Stomach (tissue), 9 donors: Measurements from ENCODE around the gene PCGF2. TPM values are rescaled to one million over a fixed set of nuclear protein-coding genes. Genes with fewer than 3 reads are reported as not detected.

ENCODE experiments used
- DNase-seq, 2 donors: peaks; one replicate each; pipeline versions ENCODE4 v3.0.0 to v3.0.0-alpha.2; 2013 to 2019
- H3K27ac ChIP-seq, 5 donors: fragments of 200-600 bp in 4 of 5; sonication (generic) in 4 of 5; one replicate each; pipeline ENCODE4 v1.5.1; 2013 to 2019; ENCODE audit warnings: mild to moderate bottlenecking in 1 of 5, moderate library complexity in 1 of 5
- H3K27me3 ChIP-seq, 3 donors: fragments of 200-600 bp; sonication (generic); one replicate each; pipeline ENCODE4 v1.5.1; 2017 to 2019; ENCODE audit warnings: mixed run types in 1 of 3
- H3K36me3 ChIP-seq, 4 donors: fragments of 200-600 bp; sonication (generic); 1 replicate in 3 of 4; 2 replicates in 1 of 4; pipeline ENCODE4 v1.5.1; 2016 to 2019
- H3K4me1 ChIP-seq, 4 donors: fragments of 200-600 bp; sonication (generic); one replicate each; pipeline ENCODE4 v1.5.1; 2016 to 2019
- H3K4me3 ChIP-seq, 4 donors: fragments of 200-600 bp; sonication (generic) in 3 of 4; one replicate each; pipeline ENCODE4 v1.5.1; 2016 to 2019; ENCODE audit warnings: mild to moderate bottlenecking in 1 of 4
- H3K9me3 ChIP-seq, 4 donors: fragments of 200-600 bp; sonication (generic); one replicate each; pipeline ENCODE4 v1.5.1; 2016 to 2019
- EP300 ChIP-seq: sonication (generic); formaldehyde crosslinking; IDR thresholded peaks from one replicate; pipeline ENCODE4 v1.6.1; 2017; ENCODE audit warnings: antibody characterized with exemption
- POLR2A ChIP-seq, 4 donors: fragments of 450-650 bp; IDR thresholded peaks; one replicate each; pipeline ENCODE4 v1.6.1; 2016; ENCODE audit warnings: antibody characterized with exemption in 4 of 4, control low read depth in 2 of 4, mild to moderate bottlenecking in 1 of 4, moderate library complexity in 1 of 4
- POLR2AphosphoS5 ChIP-seq, 3 donors: sonication (generic); formaldehyde crosslinking; IDR thresholded peaks; one replicate each; pipeline ENCODE4 v1.6.1; 2016; ENCODE audit warnings: antibody characterized with exemption in 3 of 3
- WGBS, 5 donors: extraction: QIAGEN DNeasy Blood & Tissue Kit in 3 of 5; methylation state at CpG; one replicate each; pipeline versions ENCODE4 v1.1.5 to v1.1.7; 2013 to 2018; 5-methylcytosine and 5-hydroxymethylcytosine counted together
- intact Hi-C: fragments of 100-400 bp; cut with DNase I; formaldehyde crosslinking; loops from one replicate; pipeline ENCODE4 v1.15.1; 2023; ENCODE audit warnings: low total_unique reads
- polyA plus RNA-seq, 3 donors: library from polyadenylated mRNA; stranded (reverse); fragments of 200-250 nt; gene quantifications; one replicate each; pipeline ENCODE4 v1.2.3, GENCODE V29; 2013
- total RNA-seq, 5 donors: library from RNA; depleted of rRNA; stranded (reverse); fragments of >200 nt; gene quantifications; one replicate each; pipeline versions ENCODE4 v1.1.0 to v1.2.3, GENCODE V29; 2014 to 2016
- TF ChIP-seq, protein P1 (sequence below), 7 experiments: fragments of 450-650 bp in 4 of 7; fragments of 200-600 bp in 3 of 7; sonication (generic) in 3 of 7; IDR thresholded peaks; one replicate each; pipeline ENCODE4 v1.5.1; 2016 to 2019; ENCODE audit warnings: antibody characterized with exemption in 7 of 7, control low read depth in 2 of 7, mild to moderate bottlenecking in 1 of 7
- donor health status: healthy with polysubstance abuse.
- donor health status: Bipolar disorder and iron deficiency.
- donor health status: healthy.

PCGF2 gene
- total and polyA plus RNA-seq, 8 donors = 5.8 to 62.8 (median 27.6) TPM

GRCh38 chr17:38719943-38720641, 28.0 kb downstream of the PCGF2 start:
- WGBS, 5 donors = 67 to 77% (median 71%) methylated on average over 26 to 39 of the region's 39 CpGs
- Histone ChIP-seq H3K27me3 (no peaks in the 10 kb centered on the region), H3K4me3 (no peak overlapping the region), H3K36me3 (peaks cover 56 to 100% (median 93%) of the 10 kb centered on the region in 4 donors), H3K9me3 (no peaks in the 10 kb centered on the region), H3K4me1 (peaks cover 13 to 40% (median 25%) of the 10 kb centered on the region in 4 donors), H3K27ac (no peak overlapping the region)
- DNase-seq = no peak
- intact Hi-C loops = no loop called here
- TF ChIP-seq, protein P1, sequence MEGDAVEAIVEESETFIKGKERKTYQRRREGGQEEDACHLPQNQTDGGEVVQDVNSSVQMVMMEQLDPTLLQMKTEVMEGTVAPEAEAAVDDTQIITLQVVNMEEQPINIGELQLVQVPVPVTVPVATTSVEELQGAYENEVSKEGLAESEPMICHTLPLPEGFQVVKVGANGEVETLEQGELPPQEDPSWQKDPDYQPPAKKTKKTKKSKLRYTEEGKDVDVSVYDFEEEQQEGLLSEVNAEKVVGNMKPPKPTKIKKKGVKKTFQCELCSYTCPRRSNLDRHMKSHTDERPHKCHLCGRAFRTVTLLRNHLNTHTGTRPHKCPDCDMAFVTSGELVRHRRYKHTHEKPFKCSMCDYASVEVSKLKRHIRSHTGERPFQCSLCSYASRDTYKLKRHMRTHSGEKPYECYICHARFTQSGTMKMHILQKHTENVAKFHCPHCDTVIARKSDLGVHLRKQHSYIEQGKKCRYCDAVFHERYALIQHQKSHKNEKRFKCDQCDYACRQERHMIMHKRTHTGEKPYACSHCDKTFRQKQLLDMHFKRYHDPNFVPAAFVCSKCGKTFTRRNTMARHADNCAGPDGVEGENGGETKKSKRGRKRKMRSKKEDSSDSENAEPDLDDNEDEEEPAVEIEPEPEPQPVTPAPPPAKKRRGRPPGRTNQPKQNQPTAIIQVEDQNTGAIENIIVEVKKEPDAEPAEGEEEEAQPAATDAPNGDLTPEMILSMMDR (IDR thresholded peaks at IDR 0.05) = no peak
- no peak for TF ChIP-seq POLR2AphosphoS5 (IDR thresholded peaks at IDR 0.05)
- no peak for TF ChIP-seq EP300
- no peak for TF ChIP-seq POLR2A (IDR thresholded peaks at IDR 0.05)

DNA sequence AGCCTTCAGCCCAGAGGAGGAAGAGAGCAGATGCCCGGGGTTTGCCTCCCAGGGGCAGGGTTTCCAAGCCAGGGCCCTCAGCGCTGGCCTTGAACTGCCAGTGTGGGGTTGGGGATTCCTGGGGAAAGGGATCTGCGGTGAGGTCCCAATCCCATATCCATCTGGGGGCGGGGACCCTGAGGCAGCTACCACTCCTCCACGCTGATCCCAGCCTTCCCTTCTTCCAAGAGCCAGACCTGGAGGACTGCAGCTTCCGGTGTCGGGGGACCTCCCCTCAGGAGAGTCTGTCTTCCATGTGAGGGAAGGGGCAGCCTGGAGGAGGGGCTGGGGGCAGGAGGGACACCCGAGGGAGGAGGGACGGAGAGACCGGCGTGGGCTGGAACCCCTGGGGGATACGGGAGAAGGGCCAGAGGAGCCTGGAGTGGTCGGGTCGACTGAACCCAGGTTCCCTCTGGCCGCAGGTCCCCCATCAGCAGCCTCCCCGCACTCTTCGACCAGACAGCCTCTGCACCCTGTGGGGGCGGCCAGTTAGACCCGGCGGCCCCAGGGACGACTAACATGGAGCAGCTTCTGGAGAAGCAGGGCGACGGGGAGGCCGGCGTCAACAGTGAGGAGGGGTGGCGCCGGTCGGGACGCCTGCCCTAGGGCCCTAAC, 28.7 kb downstream of the PCGF2 start:
- TF ChIP-seq EP300 (no peak), POLR2A (IDR thresholded peaks at IDR 0.05) (no peak), POLR2AphosphoS5 (IDR thresholded peaks at IDR 0.05) (no peak)
- TF ChIP-seq, protein P1 (IDR thresholded peaks at IDR 0.05) = no peak
- WGBS, 5 donors = 84 to 94% (median 91%) methylated on average over 26 to 29 of the region's 29 CpGs
- Histone ChIP-seq H3K36me3 (peaks cover 58 to 100% (median 94%) of the 10 kb centered on the region in 4 donors), H3K9me3 (no peaks in the 10 kb centered on the region), H3K4me3 (no peak overlapping the region), H3K27me3 (no peaks in the 10 kb centered on the region), H3K4me1 (peaks cover 6 to 35% (median 18%) of the 10 kb centered on the region in 4 donors), H3K27ac (peak overlapping the region in 2 of 5 donors; percentile 3 to 37)
- intact Hi-C loops = no loop called here
- no peak for DNase-seq

DNA sequence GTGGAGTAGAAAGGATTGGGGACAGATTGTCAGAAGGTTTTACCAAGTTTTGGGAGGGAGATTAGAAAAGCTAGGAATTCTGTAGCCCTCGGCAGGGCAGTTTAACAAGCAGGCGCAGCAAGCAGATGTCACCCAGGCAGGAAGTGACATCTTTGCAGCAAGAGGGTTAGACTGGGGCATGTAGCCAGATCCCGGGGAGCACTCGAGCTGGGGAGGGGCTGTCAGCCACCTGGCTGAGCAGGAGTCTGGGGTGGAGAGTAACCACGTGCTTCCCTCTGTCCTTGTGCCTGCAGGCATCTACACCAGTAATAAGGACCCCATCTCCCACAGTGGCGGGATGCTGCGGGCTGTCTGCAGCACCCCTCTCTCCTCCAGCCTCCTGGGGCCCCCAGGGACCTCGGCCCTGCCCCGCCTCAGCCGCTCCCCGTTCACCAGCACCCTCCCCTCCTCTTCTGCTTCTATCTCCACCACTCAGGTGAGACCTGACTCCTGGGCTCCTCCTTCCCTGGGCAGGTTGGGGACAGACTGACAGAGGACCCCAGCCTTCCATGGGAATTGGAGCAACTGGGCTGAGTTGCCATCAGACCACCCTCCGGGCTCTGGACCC, 30.9 kb downstream of the PCGF2 start:
- intact Hi-C loops = no loop called here
- no peak overlapping the region for H3K27ac ChIP-seq
- no peak for DNase-seq
- peaks cover 72 to 100% (median 100%) of the 10 kb centered on the region in 4 donors for H3K36me3 ChIP-seq
- no peak overlapping the region for H3K4me3 ChIP-seq
- no peaks in the 10 kb centered on the region for H3K9me3 ChIP-seq
- H3K27me3 ChIP-seq = no peaks in the 10 kb centered on the region
- 73 to 91% (median 80%) methylated on average over 10 to 12 of the region's 12 CpGs for WGBS, 5 donors
- peaks cover 0 to 28% (median 12%) of the 10 kb centered on the region in 4 donors for H3K4me1 ChIP-seq
- TF ChIP-seq POLR2AphosphoS5 (IDR thresholded peaks at IDR 0.05) = no peak
- TF ChIP-seq, protein P1 (IDR thresholded peaks at IDR 0.05) = no peak
- TF ChIP-seq POLR2A (IDR thresholded peaks at IDR 0.05) = no peak
- no peak for TF ChIP-seq EP300

GRCh38 chr17:38716368-38717005, 31.6 kb downstream of the PCGF2 start:
- Histone ChIP-seq H3K4me3 (no peak overlapping the region), H3K9me3 (no peaks in the 10 kb centered on the region), H3K27ac (no peak overlapping the region), H3K36me3 (peaks cover 72 to 100% (median 100%) of the 10 kb centered on the region in 4 donors), H3K4me1 (peaks cover 0 to 33% (median 12%) of the 10 kb centered on the region in 4 donors), H3K27me3 (no peaks in the 10 kb centered on the region)
- DNase-seq = no peak
- intact Hi-C loops = no loop called here
- WGBS, 5 donors = 89 to 97% (median 92%) methylated on average over 15 to 18 of the region's 18 CpGs
- TF ChIP-seq EP300 = no peak
- TF ChIP-seq POLR2A (IDR thresholded peaks at IDR 0.05) = no peak
- TF ChIP-seq, protein P1 (IDR thresholded peaks at IDR 0.05) = no peak
- no peak for TF ChIP-seq POLR2AphosphoS5 (IDR thresholded peaks at IDR 0.05)
